H1 (cell line): ENCODE measurements around the gene TSHZ2. TPM values are rescaled to one million over a fixed set of nuclear protein-coding genes. Genes with fewer than 3 reads are reported as not detected.

Experiments used
- CTCF ChIA-PET: fragments of 300-600 bp; sonication (Branson Sonifier 250); formaldehyde crosslinking; loops from one replicate; lab custom pipeline; 2021; ENCODE audit not compliant: partially characterized antibody; lab: Charles Lee
- POLR2A ChIA-PET: fragments of 300-600 bp; sonication (Branson Sonifier 250); formaldehyde crosslinking; loops from one replicate; lab custom pipeline; 2021; ENCODE audit warnings: inconsistent platforms; ENCODE audit not compliant: partially characterized antibody; lab: Charles Lee
- DNase-seq, 2 experiments: peaks; one replicate each; pipeline versions ENCODE4 v3.0.0 to v3.0.0-alpha.2; 2010 to 2022; ENCODE audit warnings: low spot score in 2 of 2, low read depth in 1 of 2, mixed read lengths in 1 of 2
- FAIRE-seq: peaks from 2 replicates; lab custom pipeline; 2011; peaks lifted over from hg19 to GRCh38; lab: Jason Lieb, UNC
- H2AFZ ChIP-seq: 2 replicates; pipeline ENCODE4 v1.8.1; 2012; ENCODE audit warnings: low read length, inconsistent platforms
- H2AK5ac ChIP-seq: 2 replicates; pipeline ENCODE4 v1.6.1; 2013; ENCODE audit warnings: low read depth, low read length
- H2BK120ac ChIP-seq: replicated peaks from 2 replicates; pipeline ENCODE3; 2013; ENCODE audit warnings: low read depth, low read length, inconsistent platforms
- H2BK12ac ChIP-seq: 2 replicates; pipeline ENCODE4 v1.6.1; 2013; ENCODE audit warnings: low read depth, low read length
- H2BK15ac ChIP-seq: 2 replicates; pipeline ENCODE4 v1.6.1; 2013; ENCODE audit warnings: low read length
- H2BK20ac ChIP-seq: 2 replicates; pipeline ENCODE4 v1.6.1; 2013; ENCODE audit warnings: low read length
- H2BK5ac ChIP-seq: 2 replicates; pipeline ENCODE4 v1.6.1; 2013; ENCODE audit warnings: low read depth, low read length
- H3K14ac ChIP-seq: 2 replicates; pipeline ENCODE4 v1.6.1; 2013; ENCODE audit warnings: inconsistent platforms; ENCODE audit not compliant: insufficient read length
- H3K18ac ChIP-seq: 2 replicates; pipeline ENCODE4 v1.6.1; 2013; ENCODE audit warnings: low read length; ENCODE audit errors: extremely low read depth
- H3K23ac ChIP-seq: 2 replicates; pipeline ENCODE4 v1.6.1; 2013; ENCODE audit warnings: inconsistent platforms; ENCODE audit not compliant: insufficient read length
- H3K23me2 ChIP-seq: 2 replicates; pipeline ENCODE4 v1.6.1; 2013; ENCODE audit warnings: low read depth, low read length
- H3K27ac ChIP-seq: 2 replicates; pipeline ENCODE4 v1.6.1; 2011; ENCODE audit warnings: low read depth, low read length, inconsistent platforms
- H3K27me3 ChIP-seq, 4 experiments: replicated peaks in 1 of 4; 1 replicate in 1 of 4; 2 replicates in 3 of 4; pipeline versions ENCODE4 v1.6.1 to v1.8.1; 2011 to 2013; ENCODE audit warnings: low read length in 3 of 4, mild to moderate bottlenecking in 3 of 4, inconsistent platforms in 2 of 4, mixed read lengths in 2 of 4, moderate library complexity in 1 of 4; ENCODE audit not compliant: control insufficient read depth in 3 of 4, insufficient read depth in 3 of 4; ENCODE audit errors: extremely low read depth in 1 of 4
- H3K36me3 ChIP-seq, 4 experiments: 2 replicates each; pipeline versions ENCODE4 v1.6.1 to v1.8.1; 2011 to 2013; ENCODE audit warnings: mild to moderate bottlenecking in 4 of 4, low read length in 3 of 4, moderate library complexity in 2 of 4, control low read depth in 1 of 4, inconsistent platforms in 1 of 4; ENCODE audit not compliant: insufficient read depth in 4 of 4, control insufficient read depth in 2 of 4
- H3K4ac ChIP-seq: replicated peaks from 2 replicates; pipeline ENCODE3; 2013; ENCODE audit warnings: low read length, low read depth, mixed read lengths, inconsistent platforms; ENCODE audit not compliant: insufficient read length
- H3K4me1 ChIP-seq, 4 experiments: replicated peaks in 1 of 4; 1 replicate in 1 of 4; 2 replicates in 3 of 4; pipeline versions ENCODE4 v1.6.1 to v1.8.1; 2011 to 2013; ENCODE audit warnings: low read length in 3 of 4, inconsistent platforms in 2 of 4, mixed read lengths in 1 of 4; ENCODE audit not compliant: insufficient read depth in 4 of 4, control insufficient read depth in 3 of 4
- H3K4me2 ChIP-seq, 2 experiments: 2 replicates each; pipeline versions ENCODE4 v1.6.1 to v1.8.1; 2011 to 2013; ENCODE audit warnings: low read depth in 2 of 2, low read length in 2 of 2, control low read depth in 1 of 2, inconsistent platforms in 1 of 2, mild to moderate bottlenecking in 1 of 2; ENCODE audit not compliant: insufficient read depth in 1 of 2
- H3K4me3 ChIP-seq, 4 experiments: fragments of 200-600, 300-600 bp in 1 of 4; sonication (generic), shearing (Covaris generic), sonication (Bioruptor Twin) in 1 of 4; 2 replicates each; pipeline versions ENCODE4 v1.5.1 to v1.8.1; 2011 to 2016; ENCODE audit warnings: low read length in 4 of 4, low read depth in 3 of 4, control low read depth in 2 of 4, inconsistent platforms in 2 of 4, mild to moderate bottlenecking in 2 of 4, mixed read lengths in 1 of 4, moderate library complexity in 1 of 4; ENCODE audit not compliant: insufficient read depth in 2 of 4; ENCODE audit errors: extremely low read depth in 1 of 4
- H3K56ac ChIP-seq: replicated peaks from 2 replicates; pipeline ENCODE3; 2013; ENCODE audit warnings: low read depth, mild to moderate bottlenecking, mixed read lengths, low read length, inconsistent platforms; ENCODE audit not compliant: insufficient read length
- H3K79me1 ChIP-seq: 2 replicates; pipeline ENCODE4 v1.6.1; 2013; ENCODE audit warnings: low read depth, low read length, control low read depth
- H3K79me2 ChIP-seq, 2 experiments: 2 replicates each; pipeline versions ENCODE4 v1.6.1 to v1.8.1; 2012 to 2013; ENCODE audit warnings: low read length in 2 of 2, mild to moderate bottlenecking in 2 of 2, inconsistent platforms in 1 of 2; ENCODE audit not compliant: insufficient read depth in 2 of 2, control insufficient read depth in 1 of 2
- H3K9ac ChIP-seq, 4 experiments: replicated peaks in 1 of 4; 1 replicate in 1 of 4; 2 replicates in 3 of 4; pipeline versions ENCODE4 v1.6.1 to v1.8.1; 2011 to 2013; ENCODE audit warnings: low read depth in 3 of 4, low read length in 3 of 4, control low read depth in 2 of 4, mild to moderate bottlenecking in 2 of 4, moderate library complexity in 2 of 4, inconsistent platforms in 1 of 4; ENCODE audit errors: extremely low read depth in 1 of 4
- H3K9me3 ChIP-seq, 2 experiments: 2 replicates each; pipeline versions ENCODE4 v1.6.1 to v1.8.1; 2012 to 2013; ENCODE audit warnings: mild to moderate bottlenecking in 2 of 2, moderate library complexity in 2 of 2, control low read depth in 1 of 2, inconsistent platforms in 1 of 2, low read depth in 1 of 2, low read length in 1 of 2, mixed read lengths in 1 of 2; ENCODE audit not compliant: insufficient read depth in 2 of 2
- H4K20me1 ChIP-seq, 2 experiments: replicated peaks in 1 of 2; 2 replicates each; pipeline versions ENCODE3 to v1.8.1; 2011 to 2013; ENCODE audit warnings: inconsistent platforms in 2 of 2, low read length in 2 of 2, mild to moderate bottlenecking in 1 of 2; ENCODE audit not compliant: insufficient read depth in 2 of 2, control insufficient read depth in 1 of 2
- H4K5ac ChIP-seq: 2 replicates; pipeline ENCODE4 v1.6.1; 2013; ENCODE audit warnings: low read length, low read depth, mixed read lengths, inconsistent platforms; ENCODE audit not compliant: insufficient read length
- H4K8ac ChIP-seq: 2 replicates; pipeline ENCODE4 v1.8.0; 2013; ENCODE audit warnings: mild to moderate bottlenecking, moderate library complexity, low read length, inconsistent platforms; ENCODE audit not compliant: insufficient read depth; ENCODE audit errors: extremely low read depth
- H4K91ac ChIP-seq: replicated peaks from 2 replicates; pipeline ENCODE3; 2013; ENCODE audit warnings: low read length, mixed read lengths, inconsistent platforms; ENCODE audit not compliant: insufficient read length
- ATF3 ChIP-seq: IDR thresholded peaks from 2 replicates; pipeline ENCODE4 v1.6.1; 2011; ENCODE audit warnings: low read depth, mild to moderate bottlenecking, low read length; ENCODE audit not compliant: insufficient read depth
- BCL11A ChIP-seq, 2 experiments: IDR thresholded peaks; one replicate each; pipeline ENCODE4 v1.6.1; 2011; ENCODE audit warnings: low read depth in 2 of 2, low read length in 2 of 2, mild to moderate bottlenecking in 2 of 2
- CHD1 ChIP-seq: IDR thresholded peaks from 2 replicates; pipeline ENCODE4 v1.6.1; 2012; ENCODE audit warnings: low read depth, low read length, improper control_type of control experiment
- CREB1 ChIP-seq: IDR thresholded peaks from 2 replicates; pipeline ENCODE4 v1.6.1; 2012; ENCODE audit warnings: inconsistent platforms
- HDAC6 ChIP-seq: IDR thresholded peaks from one replicate; pipeline ENCODE4 v1.7.1; 2012; ENCODE audit warnings: low read depth, mild to moderate bottlenecking, inconsistent platforms, low read length, moderate library complexity
- NRF1 ChIP-seq: IDR thresholded peaks from 2 replicates; pipeline ENCODE4 v1.6.1; 2011; ENCODE audit warnings: mild to moderate bottlenecking, low read depth, low read length, improper control_type of control experiment
- POLR2A ChIP-seq, 2 experiments: IDR thresholded peaks; 1 replicate in 1 of 2; 2 replicates in 1 of 2; pipeline ENCODE4 v1.6.1; 2011; ENCODE audit warnings: low read depth in 2 of 2, low read length in 2 of 2, mild to moderate bottlenecking in 2 of 2; ENCODE audit errors: control extremely low read depth in 1 of 2
- POLR2AphosphoS5 ChIP-seq: IDR thresholded peaks from 2 replicates; pipeline ENCODE4 v1.6.1; 2011; ENCODE audit warnings: low read depth, low read length
- RBBP5 ChIP-seq: IDR thresholded peaks from 2 replicates; pipeline ENCODE4 v1.7.1; 2012; ENCODE audit warnings: low read depth, mild to moderate bottlenecking, inconsistent platforms, low read length, moderate library complexity, borderline replicate concordance
- RFX5 ChIP-seq: IDR thresholded peaks from 2 replicates; pipeline ENCODE4 v1.6.1; 2011; ENCODE audit warnings: low read depth, low read length, improper control_type of control experiment, borderline replicate concordance
- SP2 ChIP-seq: IDR thresholded peaks from 2 replicates; pipeline ENCODE4 v1.6.1; 2012; ENCODE audit warnings: mild to moderate bottlenecking, low read length, inconsistent platforms
- SRF ChIP-seq: IDR thresholded peaks from 2 replicates; pipeline ENCODE4 v1.6.1; 2011; ENCODE audit warnings: mild to moderate bottlenecking, low read depth, low read length, moderate library complexity
- TEAD4 ChIP-seq: IDR thresholded peaks from 2 replicates; pipeline ENCODE4 v1.6.1; 2012; ENCODE audit warnings: low read depth, low read length, inconsistent platforms, mixed read lengths
- YY1 ChIP-seq: IDR thresholded peaks from 2 replicates; pipeline ENCODE4 v1.6.1; 2011; ENCODE audit warnings: low read depth, mild to moderate bottlenecking, low read length
- WGBS, 2 experiments: shearing (Covaris generic) in 1 of 2; methylation state at CpG; one replicate each; pipeline versions ENCODE4 v1.1.6 to v1.1.7; 2013 to 2015; ENCODE audit warnings: low lambda C conversion rate in 2 of 2, mixed read lengths in 2 of 2, inconsistent platforms in 1 of 2, low coverage in 1 of 2, missing lambda C conversion rate in 1 of 2; ENCODE audit not compliant: insufficient replicate concordance in 2 of 2, insufficient coverage in 1 of 2, insufficient read length in 1 of 2; ENCODE audit errors: extremely low coverage in 1 of 2, missing lambda C conversion rate in 1 of 2; 5-methylcytosine and 5-hydroxymethylcytosine counted together
- polyA plus RNA-seq, 7 experiments: library from polyadenylated mRNA; depleted of rRNA in 3 of 7; stranded (reverse) in 5 of 7; unstranded in 2 of 7; fragments of >200 nt in 5 of 7; fragments of 200-250 nt in 2 of 7; gene quantifications; 1 replicate in 5 of 7; 2 replicates in 1 of 7; 4 replicates in 1 of 7; pipeline versions ENCODE4 v1.2.1 to v1.2.3, GENCODE V29; 2011 to 2013; ENCODE audit warnings: missing spikeins in 2 of 7, mixed read lengths in 2 of 7
- total RNA-seq: library from RNA; stranded (reverse); fragmentation: NEBNext Ultra II Directional; extraction: Animal tissue kit (Norgen Biotek cat#: 25700); gene quantifications from 2 replicates; pipeline ENCODE4 v1.2.1, GENCODE V29; 2021

The TSHZ2 gene
- total and polyA plus RNA-seq, 2 of the 8 experiments (the other 6 are each of a cell fraction or from before 2014, with no cell fraction given): 0.14 to 0.30 TPM

DNA sequence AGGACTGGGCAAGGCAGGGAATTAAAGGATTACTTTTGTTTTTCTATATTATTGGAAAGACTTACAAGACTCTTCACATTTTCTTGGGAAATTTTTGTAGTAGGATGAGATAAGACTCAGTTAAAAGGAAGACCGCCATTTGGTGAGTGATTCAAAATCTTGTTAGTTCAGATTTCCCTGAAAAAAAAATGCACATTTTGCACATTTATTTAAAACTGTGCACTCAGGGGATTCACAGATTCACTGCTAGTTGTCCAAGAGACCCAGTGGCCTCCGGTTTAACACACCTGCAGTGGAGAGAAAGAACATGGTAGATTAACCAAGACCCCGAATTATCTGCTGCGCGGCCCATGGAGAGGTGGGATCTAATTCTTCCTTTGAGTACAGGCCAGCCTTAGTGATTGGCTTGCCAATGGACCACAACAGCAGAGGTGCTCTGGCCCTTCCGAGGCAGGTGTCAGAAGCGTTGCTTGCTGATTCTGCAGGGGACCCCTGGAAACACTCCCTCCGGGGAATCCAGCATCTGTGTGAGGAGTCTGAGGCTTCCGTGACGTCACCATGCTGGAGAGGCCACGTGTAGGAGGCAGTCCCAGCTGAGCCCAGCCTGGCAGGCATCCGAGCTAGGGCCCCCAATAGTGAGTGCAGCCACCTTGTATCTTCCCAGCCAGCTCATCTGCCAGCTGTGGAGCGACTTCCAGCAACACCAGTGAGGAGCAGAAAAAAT, 552.6 kb downstream of the TSHZ2 start:
- Histone ChIP-seq H2BK20ac (no peak overlapping the region), H4K5ac (no peak overlapping the region), H2BK15ac (no peak overlapping the region), H3K4me2 (no peak overlapping the region), H2AFZ (0 out of 2 replicates have a peak overlapping the region, but pooled peaks have one; percentile 57), H3K4me3 (no peak overlapping the region), H3K27me3 (no peaks in the 10 kb centered on the region), H3K27ac (no peak overlapping the region), H3K4me1 (no peaks in the 10 kb centered on the region), H3K23me2 (no peaks in the 10 kb centered on the region), H4K20me1 (no peaks in the 10 kb centered on the region), H3K56ac (no peak overlapping the region), H3K36me3 (no peaks in the 10 kb centered on the region), H3K79me1 (no peaks in the 10 kb centered on the region), H2BK5ac (no peak overlapping the region), H3K79me2 (no peaks in the 10 kb centered on the region), H3K14ac (no peak overlapping the region), H3K4ac (no peak overlapping the region), H2BK120ac (no peak overlapping the region), H3K9me3 (no peaks in the 10 kb centered on the region), H3K9ac (no peak overlapping the region), H2AK5ac (no peak overlapping the region), H2BK12ac (no peak overlapping the region), H4K8ac (no peak overlapping the region), H3K23ac (no peak overlapping the region), H4K91ac (no peak overlapping the region), H3K18ac (no peak overlapping the region)
- POLR2A ChIA-PET: no interaction called here
- no peak for FAIRE-seq
- CTCF ChIA-PET: no interaction called here
- no peak for DNase-seq
- WGBS, 2 experiments: 82% methylated on average over 13 of the region's 13 CpGs; no CpG with 5 or more reads in 1 of the 2 experiments
- TF ChIP-seq SRF (no peak), TEAD4 (no peak), CHD1 (no peak), CREB1 (no peak), RBBP5 (no peak), RFX5 (no peak), YY1 (no peak), NRF1 (no peak), BCL11A (IDR thresholded peaks at IDR 0.05; ENCODE audit: low read depth in 2 of 2, low read length in 2 of 2) (no peak), HDAC6 (no peak), POLR2AphosphoS5 (no peak), POLR2A (IDR thresholded peaks at IDR 0.05; ENCODE audit: control extremely low read depth in 1 of 2, low read depth in 2 of 2, low read length in 2 of 2) (no peak), SP2 (no peak), ATF3 (no peak)
